Endothelial cell of umbilical vein (primary cell): ENCODE measurements around the gene KCND2. TPM values are rescaled to one million over a fixed set of nuclear protein-coding genes. Genes with fewer than 3 reads are reported as not detected.

Source experiments
- BruUV-seq: library from RNA; stranded (reverse); fragments of 400-500 nt; replicated peaks from 2 replicates; lab custom pipeline; 2021; lab: Mats Ljungman, UMichigan
- CTCF ChIA-PET: fragments of 300-600, 350-600 bp; sonication (Branson Sonifier 250); formaldehyde crosslinking; loops from one replicate; lab custom pipeline; 2021; ENCODE audit warnings: antibody characterized with exemption, inconsistent platforms; lab: Charles Lee
- POLR2A ChIA-PET: fragments of 300-600, 350-600 bp; sonication (Branson Sonifier 250); formaldehyde crosslinking; loops from one replicate; lab custom pipeline; 2021; ENCODE audit warnings: antibody characterized with exemption, inconsistent platforms; lab: Charles Lee
- DNase-seq: peaks from one replicate; pipeline ENCODE4 v3.0.0-alpha.2; 2011; ENCODE audit warnings: low read depth, low spot score
- FAIRE-seq: peaks from 2 replicates; lab custom pipeline; 2011; peaks lifted over from hg19 to GRCh38; lab: Jason Lieb, UNC
- H2AFZ ChIP-seq: 2 replicates; pipeline ENCODE4 v1.6.0; 2012; ENCODE audit warnings: low read depth, low read length, control low read depth, inconsistent platforms
- H3K27ac ChIP-seq: 2 replicates; pipeline ENCODE4 v1.5.1; 2011; ENCODE audit warnings: low read depth, mild to moderate bottlenecking, control low read depth, low read length, moderate library complexity; ENCODE audit not compliant: insufficient read depth
- H3K27me3 ChIP-seq, 2 experiments: 2 replicates each; pipeline versions ENCODE4 v1.6.0 to v1.6.1; 2011; ENCODE audit warnings: low read length in 2 of 2, mixed read lengths in 1 of 2; ENCODE audit not compliant: control insufficient read depth in 2 of 2, insufficient read depth in 2 of 2
- H3K36me3 ChIP-seq, 2 experiments: 2 replicates in 1 of 2; 3 replicates in 1 of 2; pipeline ENCODE4 v1.5.1; 2011; ENCODE audit warnings: low read length in 2 of 2, mild to moderate bottlenecking in 1 of 2, moderate library complexity in 1 of 2; ENCODE audit not compliant: control insufficient read depth in 2 of 2, insufficient read depth in 2 of 2; ENCODE audit errors: extremely low read depth in 1 of 2
- H3K4me1 ChIP-seq: 3 replicates; pipeline ENCODE4 v1.5.1; 2011; ENCODE audit warnings: mild to moderate bottlenecking, low read length; ENCODE audit not compliant: control insufficient read depth, insufficient read depth; ENCODE audit errors: extremely low read depth
- H3K4me2 ChIP-seq: 2 replicates; pipeline ENCODE4 v1.6.1; 2011; ENCODE audit warnings: low read length, control low read depth, mixed read lengths; ENCODE audit not compliant: insufficient read depth
- H3K4me3 ChIP-seq, 3 experiments: fragments of 200-600 bp in 1 of 3; sonication (generic), shearing (Covaris generic) in 1 of 3; replicated peaks in 1 of 3; 2 replicates each; pipeline ENCODE4 v1.5.1; 2011 to 2016; ENCODE audit warnings: control low read depth in 3 of 3, low read length in 3 of 3, mild to moderate bottlenecking in 2 of 3, inconsistent platforms in 1 of 3, low read depth in 1 of 3, moderate library complexity in 1 of 3; ENCODE audit not compliant: insufficient read depth in 1 of 3
- H3K79me2 ChIP-seq: 2 replicates; pipeline ENCODE4 v1.6.0; 2012; ENCODE audit warnings: low read length, inconsistent platforms; ENCODE audit not compliant: control insufficient read depth, insufficient read depth
- H3K9ac ChIP-seq: replicated peaks from 2 replicates; pipeline ENCODE3; 2011; ENCODE audit warnings: low read length, control low read depth; ENCODE audit not compliant: insufficient read depth; ENCODE audit errors: extremely low read depth
- H3K9me1 ChIP-seq: replicated peaks from 3 replicates; pipeline ENCODE4 v1.6.0; 2011; ENCODE audit warnings: mild to moderate bottlenecking, low read length; ENCODE audit not compliant: control insufficient read depth, insufficient read depth; ENCODE audit errors: extremely low read depth
- H3K9me3 ChIP-seq: replicated peaks from 2 replicates; pipeline ENCODE4 v1.5.1; 2012; ENCODE audit warnings: low read length, inconsistent platforms; ENCODE audit not compliant: control insufficient read depth, insufficient read depth
- H4K20me1 ChIP-seq: replicated peaks from 2 replicates; pipeline ENCODE3; 2011; ENCODE audit warnings: mild to moderate bottlenecking, low read length; ENCODE audit not compliant: control insufficient read depth, insufficient read depth; ENCODE audit errors: extremely low read depth
- EZH2 ChIP-seq: IDR thresholded peaks from 2 replicates; pipeline ENCODE4 v1.6.1; 2012; ENCODE audit warnings: borderline replicate concordance, low read depth, mild to moderate bottlenecking, moderate library complexity, low read length, inconsistent platforms; ENCODE audit not compliant: severe bottlenecking
- FOS ChIP-seq: IDR thresholded peaks from 2 replicates; pipeline ENCODE4 v1.6.1; 2011; ENCODE audit warnings: mild to moderate bottlenecking, low read length, moderate library complexity, borderline replicate concordance; ENCODE audit not compliant: insufficient read depth
- GATA2 ChIP-seq: IDR thresholded peaks from 2 replicates; pipeline ENCODE4 v1.7.0; 2011; ENCODE audit warnings: low read depth, mild to moderate bottlenecking, moderate library complexity, mixed read lengths, low read length; ENCODE audit not compliant: insufficient read length, insufficient read depth
- JUN ChIP-seq: IDR thresholded peaks from 2 replicates; pipeline ENCODE4 v1.6.1; 2011; ENCODE audit warnings: borderline replicate concordance, low read depth; ENCODE audit not compliant: insufficient read length, insufficient read depth
- MAX ChIP-seq: IDR thresholded peaks from 2 replicates; pipeline ENCODE4 v1.6.1; 2011; ENCODE audit not compliant: insufficient read depth, insufficient read length
- MYC ChIP-seq: IDR thresholded peaks from one replicate; pipeline ENCODE4 v1.6.1; 2011; ENCODE audit warnings: mild to moderate bottlenecking, low read depth, low read length
- POLR2A ChIP-seq: IDR thresholded peaks from 2 replicates; pipeline ENCODE4 v1.6.1; 2012; ENCODE audit warnings: low read depth, mild to moderate bottlenecking, control low read depth, low read length
- POLR2AphosphoS5 ChIP-seq: IDR thresholded peaks from 2 replicates; pipeline ENCODE4 v1.6.1; 2012; ENCODE audit warnings: low read depth, mild to moderate bottlenecking, control low read depth, low read length, moderate library complexity; ENCODE audit not compliant: insufficient read depth
- dilution Hi-C: fragments of 300-500 bp; cut with MboI; formaldehyde crosslinking; loops from one replicate; pipeline ENCODE4 v1.15.0; 2019; ENCODE audit warnings: low sequenced_read_pairs; ENCODE audit not compliant: extremely low pct_ligation_motif_present
- intact Hi-C: fragments of 100-400 bp; cut with micrococcal nuclease; formaldehyde crosslinking; loops from one replicate; pipeline ENCODE4 v1.10.0; 2022
- polyA plus RNA-seq, 4 experiments: library from polyadenylated mRNA; depleted of rRNA in 3 of 4; stranded (reverse) in 3 of 4; unstranded in 1 of 4; fragments of >200 nt; gene quantifications; 2 replicates each; pipeline versions ENCODE4 v1.2.1 to v1.2.3, GENCODE V29; 2011 to 2012; ENCODE audit warnings: missing spikeins in 1 of 4
- total RNA-seq: library from RNA; stranded (reverse); gene quantifications from 2 replicates; pipeline ENCODE4 v1.2.3, GENCODE V29; 2021
- TF ChIP-seq, protein P1 (sequence below), 2 donors: IDR thresholded peaks; 1 replicate in 1 of 2; 2 replicates in 1 of 2; pipeline ENCODE4 v1.5.1; 2011; ENCODE audit warnings: low read length in 2 of 2, mild to moderate bottlenecking in 2 of 2, moderate library complexity in 2 of 2, control low read depth in 1 of 2, inconsistent platforms in 1 of 2, low read depth in 1 of 2; ENCODE audit not compliant: insufficient read depth in 1 of 2; ENCODE audit errors: extremely low read depth in 1 of 2

Gene KCND2
- total and polyA plus RNA-seq, 2 donors (not counting 3 experiments of a cell fraction or from before 2014, with no cell fraction given): not detected

- FAIRE-seq (no peak), DNase-seq (no peak)
- Histone ChIP-seq H3K79me2 (no peaks in the 10 kb centered on the region), H3K9me3 (no peaks in the 10 kb centered on the region), H3K9me1 (no peaks in the 10 kb centered on the region), H3K27ac (no peak overlapping the region), H4K20me1 (no peaks in the 10 kb centered on the region), H3K36me3 (no peaks in the 10 kb centered on the region), H2AFZ (no peak overlapping the region), H3K27me3 (no peaks in the 10 kb centered on the region), H3K4me1 (no peaks in the 10 kb centered on the region), H3K4me2 (no peak overlapping the region), H3K9ac (no peak overlapping the region), H3K4me3 (no peak overlapping the region)
- no TSS peak for BruUV-seq
- intact Hi-C loops (no loop called here), dilution Hi-C loops (no loop called here)
- CTCF ChIA-PET: no interaction called here
- TF ChIP-seq POLR2A: no peak
- no peak for TF ChIP-seq POLR2AphosphoS5
- no peak for TF ChIP-seq EZH2
- TF ChIP-seq JUN: no peak
- TF ChIP-seq MAX: no peak
- TF ChIP-seq GATA2: no peak
- no peak for TF ChIP-seq MYC
- TF ChIP-seq, protein P1, sequence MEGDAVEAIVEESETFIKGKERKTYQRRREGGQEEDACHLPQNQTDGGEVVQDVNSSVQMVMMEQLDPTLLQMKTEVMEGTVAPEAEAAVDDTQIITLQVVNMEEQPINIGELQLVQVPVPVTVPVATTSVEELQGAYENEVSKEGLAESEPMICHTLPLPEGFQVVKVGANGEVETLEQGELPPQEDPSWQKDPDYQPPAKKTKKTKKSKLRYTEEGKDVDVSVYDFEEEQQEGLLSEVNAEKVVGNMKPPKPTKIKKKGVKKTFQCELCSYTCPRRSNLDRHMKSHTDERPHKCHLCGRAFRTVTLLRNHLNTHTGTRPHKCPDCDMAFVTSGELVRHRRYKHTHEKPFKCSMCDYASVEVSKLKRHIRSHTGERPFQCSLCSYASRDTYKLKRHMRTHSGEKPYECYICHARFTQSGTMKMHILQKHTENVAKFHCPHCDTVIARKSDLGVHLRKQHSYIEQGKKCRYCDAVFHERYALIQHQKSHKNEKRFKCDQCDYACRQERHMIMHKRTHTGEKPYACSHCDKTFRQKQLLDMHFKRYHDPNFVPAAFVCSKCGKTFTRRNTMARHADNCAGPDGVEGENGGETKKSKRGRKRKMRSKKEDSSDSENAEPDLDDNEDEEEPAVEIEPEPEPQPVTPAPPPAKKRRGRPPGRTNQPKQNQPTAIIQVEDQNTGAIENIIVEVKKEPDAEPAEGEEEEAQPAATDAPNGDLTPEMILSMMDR (IDR thresholded peaks at IDR 0.05; ENCODE audit: extremely low read depth in 1 of 2, insufficient read depth in 1 of 2, low read depth in 1 of 2, low read length in 2 of 2): no peak
- no peak for TF ChIP-seq FOS
- POLR2A ChIA-PET: no interaction called here
Observed at GRCh38 chr7:120363414-120363813, 90.4 kb downstream of the KCND2 start.
